A549 (cell line): Measurements from ENCODE around the gene POLR1E. TPM values are rescaled to one million over a fixed set of nuclear protein-coding genes. Genes with fewer than 3 reads are reported as not detected.
A peak's percentile ranks its signal among the peaks of the same experiment; 100 is the strongest.

Source experiments
- ATAC-seq, 2 experiments: fragments of 200-7000 bp in 1 of 2; fragments of >200 bp in 1 of 2; cut with Nextera tagmentation in 1 of 2; cut with Tn5 transposase in 1 of 2; 3 replicates each; pipeline versions ENCODE4 v1.8.0 to v1.9.1; 2018 to 2020; ENCODE audit warnings: mild to moderate bottlenecking in 1 of 2, moderate library complexity in 1 of 2
- CTCF ChIA-PET: fragments of 300-600 bp; sonication (Branson Sonifier 250); formaldehyde crosslinking; extraction: SDS; loops from one replicate; lab custom pipeline; 2021; ENCODE audit warnings: antibody characterized with exemption, inconsistent platforms; lab: Yijun Ruan, JAX
- POLR2A ChIA-PET: fragments of 350-600 bp; formaldehyde crosslinking; extraction: SDS; loops from one replicate; lab custom pipeline; 2021; ENCODE audit warnings: antibody characterized with exemption, inconsistent platforms; lab: Yijun Ruan, JAX
- DNase-seq, 2 experiments: peaks; one replicate each; pipeline versions ENCODE4 v3.0.0 to v3.0.0-alpha.2; 2011 to 2016; ENCODE audit warnings: low read depth in 1 of 2, low spot score in 1 of 2
- FAIRE-seq: peaks from 2 replicates; lab custom pipeline; 2011; peaks lifted over from hg19 to GRCh38; lab: Jason Lieb, UNC
- H3K27ac ChIP-seq, 2 experiments: fragments of >200 bp; sonication (Bioruptor Twin); formaldehyde crosslinking; 3 replicates each; pipeline ENCODE4 v1.5.1; 2016 to 2017
- H3K4me1 ChIP-seq: fragments of >200 bp; sonication (Bioruptor Twin); formaldehyde crosslinking; 3 replicates; pipeline ENCODE4 v1.6.1; 2016
- H3K4me2 ChIP-seq: fragments of >200 bp; sonication (Bioruptor Twin); formaldehyde crosslinking; 3 replicates; pipeline ENCODE4 v1.6.1; 2016
- H3K4me3 ChIP-seq: fragments of >200 bp; sonication (Bioruptor Twin); formaldehyde crosslinking; 3 replicates; pipeline ENCODE4 v1.5.1; 2016
- H3K9me3 ChIP-seq: fragments of >200 bp; sonication (Bioruptor Twin); formaldehyde crosslinking; 3 replicates; pipeline ENCODE4 v1.6.1; 2016
- ATOH8 ChIP-seq: fragments of 250-450 bp; sonication (Bioruptor Pico); IDR thresholded peaks from 2 replicates; pipeline ENCODE4 v1.5.0; 2020; ENCODE audit warnings: low read depth, mild to moderate bottlenecking, moderate library complexity
- CBX2 ChIP-seq: fragments of 200-600 bp; sonication (generic); IDR thresholded peaks from 2 replicates; pipeline ENCODE4 v1.6.1; 2016; ENCODE audit warnings: low read depth, mild to moderate bottlenecking, borderline replicate concordance
- CBX8 ChIP-seq: fragments of 200-600 bp; sonication (generic); IDR thresholded peaks from 2 replicates; pipeline ENCODE4 v1.6.1; 2016
- CHD2 ChIP-seq: fragments of 150-350 bp; IDR thresholded peaks from 2 replicates; pipeline ENCODE4 v1.6.1; 2014; ENCODE audit warnings: low read length; ENCODE audit not compliant: partially characterized antibody
- CTCF ChIP-seq: fragments of >200 bp; sonication (Bioruptor Twin); formaldehyde crosslinking; IDR thresholded peaks from 3 replicates; pipeline ENCODE4 v1.5.1; 2016
- EHMT2 ChIP-seq: fragments of 200-600 bp; sonication (generic); IDR thresholded peaks from 2 replicates; pipeline ENCODE4 v1.6.1; 2016; ENCODE audit warnings: antibody characterized with exemption, low read depth, mild to moderate bottlenecking, moderate library complexity
- ESRRA ChIP-seq: fragments of 150-350 bp; IDR thresholded peaks from 2 replicates; pipeline ENCODE4 v1.6.1; 2014; ENCODE audit warnings: mild to moderate bottlenecking, low read length, borderline replicate concordance
- FOXS1 ChIP-seq: fragments of 250-450 bp; sonication (Bioruptor Pico); IDR thresholded peaks from 2 replicates; pipeline ENCODE4 v1.5.0; 2020; ENCODE audit warnings: mild to moderate bottlenecking, moderate library complexity
- GATA3 ChIP-seq: IDR thresholded peaks from 2 replicates; pipeline ENCODE4 v1.6.1; 2012; ENCODE audit warnings: borderline replicate concordance
- HES2 ChIP-seq: fragments of >200 bp; sonication (Bioruptor Twin); formaldehyde crosslinking; IDR thresholded peaks from 2 replicates; pipeline ENCODE4 v1.6.1; 2016
- HOXA7 ChIP-seq: fragments of 250-450 bp; sonication (Bioruptor Pico); IDR thresholded peaks from 2 replicates; pipeline ENCODE4 v1.5.0; 2020; ENCODE audit warnings: mild to moderate bottlenecking, moderate library complexity
- HOXB13 ChIP-seq: fragments of 250-450 bp; sonication (Bioruptor Pico); IDR thresholded peaks from 2 replicates; pipeline ENCODE4 v1.5.0; 2020; ENCODE audit warnings: low read depth, mild to moderate bottlenecking, moderate library complexity
- MAX ChIP-seq: IDR thresholded peaks from 2 replicates; pipeline ENCODE4 v1.6.1; 2012
- NPAS2 ChIP-seq: fragments of 250-450 bp; sonication (Bioruptor Pico); IDR thresholded peaks from 2 replicates; pipeline ENCODE4 v1.8.0; 2022; ENCODE audit warnings: mild to moderate bottlenecking, moderate library complexity, borderline replicate concordance
- NR3C1 ChIP-seq: fragments of >200 bp; sonication (Bioruptor Twin); formaldehyde crosslinking; IDR thresholded peaks from 3 replicates; pipeline ENCODE4 v1.6.1; 2017
- PHF8 ChIP-seq: fragments of 200-600 bp; sonication (generic); IDR thresholded peaks from 2 replicates; pipeline ENCODE4 v1.6.1; 2016; ENCODE audit warnings: low read depth, mild to moderate bottlenecking, antibody characterized with exemption, moderate library complexity, borderline replicate concordance
- POLR2A ChIP-seq: IDR thresholded peaks from 2 replicates; pipeline ENCODE4 v1.6.1; 2012; ENCODE audit warnings: mild to moderate bottlenecking, low read length
- POLR2AphosphoS2 ChIP-seq: conservative IDR thresholded peaks from 2 replicates; pipeline ENCODE4 v1.6.1; 2012; ENCODE audit warnings: low read length, improper control_type of control experiment, inconsistent platforms
- RAD21 ChIP-seq, 2 experiments: fragments of >200 bp in 1 of 2; sonication (Bioruptor Twin) in 1 of 2; formaldehyde crosslinking in 1 of 2; IDR thresholded peaks in 1 of 2; conservative IDR thresholded peaks in 1 of 2; 2 replicates in 1 of 2; 3 replicates in 1 of 2; pipeline ENCODE4 v1.6.1; 2012 to 2018; ENCODE audit warnings: inconsistent platforms in 1 of 2
- REST ChIP-seq: fragments of 200-600 bp; sonication (generic); IDR thresholded peaks from 2 replicates; pipeline ENCODE4 v1.6.1; 2016; ENCODE audit warnings: antibody characterized with exemption, mild to moderate bottlenecking, moderate library complexity
- RNF2 ChIP-seq: fragments of 200-600 bp; sonication (generic); IDR thresholded peaks from 2 replicates; pipeline ENCODE4 v1.6.1; 2016; ENCODE audit warnings: low read depth, mild to moderate bottlenecking, antibody characterized with exemption, moderate library complexity, borderline replicate concordance
- TFCP2L1 ChIP-seq: fragments of 250-450 bp; sonication (Bioruptor Pico); IDR thresholded peaks from 2 replicates; pipeline ENCODE4 v1.5.0; 2021; ENCODE audit warnings: mild to moderate bottlenecking
- TP53 ChIP-seq: fragments of 250-450 bp; sonication (Bioruptor Pico); IDR thresholded peaks from 2 replicates; pipeline ENCODE4 v1.5.0; 2021; ENCODE audit warnings: mild to moderate bottlenecking, moderate library complexity
- ZSCAN20 ChIP-seq: fragments of 250-450 bp; sonication (Bioruptor Pico); IDR thresholded peaks from 2 replicates; pipeline ENCODE4 v1.8.0; 2022; ENCODE audit warnings: mild to moderate bottlenecking, moderate library complexity
- WGBS: methylation state at CpG from one replicate; pipeline ENCODE4 v1.1.6; 2017; ENCODE audit errors: missing lambda C conversion rate; 5-methylcytosine and 5-hydroxymethylcytosine counted together
- polyA plus RNA-seq, 4 experiments: library from polyadenylated mRNA; depleted of rRNA in 3 of 4; stranded (reverse); fragments of >200 nt; fragmentation: RNase III in 1 of 4; extraction: RNeasy Plus Mini Kit Qiagen cat#74134 plus additional on column Dnase treatment in 1 of 4; gene quantifications; 2 replicates in 3 of 4; 3 replicates in 1 of 4; pipeline ENCODE4 v1.2.3, GENCODE V29; 2011 to 2017
- TF ChIP-seq, protein P1 (sequence below): IDR thresholded peaks from 2 replicates; pipeline ENCODE4 v1.6.1; 2012

The POLR1E gene
- polyA plus RNA-seq, 2 of the 4 experiments (the other 2 are of a cell fraction): 41.9 to 47.2 TPM

GRCh38 chr9:37465249-37466036, 20.3 kb upstream of the POLR1E start, which contains the start of gene ZBTB5 (continued):
- TF ChIP-seq REST (no peak), PHF8 (no peak), TFCP2L1 (no peak), ZSCAN20 (CRISPR knock-in tag) (no peak), HOXB13 (no peak), CTCF (no peak), CHD2 (no peak), HES2 (no peak), CBX8 (no peak), GATA3 (no peak)

- DNase-seq: peak; percentile 79 to 93
- H3K4me2 ChIP-seq: peak overlapping the region; percentile 98
- ATAC-seq: peak; percentile 57 to 60
- no peak for FAIRE-seq
- WGBS: under 1% methylated on average over 38 of the region's 47 CpGs
- no peaks in the 10 kb centered on the region for H3K9me3 ChIP-seq
- CTCF ChIA-PET: interaction anchor here (0.9 to 1.4 kb wide), 3 partner anchors 22 to 51 kb away, joined by 3 to 7 read pairs (median 3); no protein-coding TSS in a partner anchor
- peak overlapping the region; percentile 97 to 99 for H3K27ac ChIP-seq
- POLR2A ChIA-PET: interaction anchor here (0.6 to 2.4 kb wide), 20 partner anchors 9 to 470 kb away, joined by 3 to 28 read pairs (median 4); partner anchors contain the start of genes DCAF10, EXOSC3, FBXO10 and GRHPR
- H3K4me1 ChIP-seq: peaks cover 36% of the 10 kb centered on the region
- peak overlapping the region; percentile 55 for H3K4me3 ChIP-seq
- no peak for TF ChIP-seq CBX8
- TF ChIP-seq RNF2: no peak
- TF ChIP-seq HOXA7 (CRISPR knock-in tag): peak; percentile 82; the same call in 1 of the 2 replicates
- TF ChIP-seq POLR2A: peak; percentile 76; the same call in 1 of the 2 replicates
- TF ChIP-seq FOXS1 (CRISPR knock-in tag): no peak
- TF ChIP-seq CTCF: no peak
- no peak for TF ChIP-seq RAD21 (conservative IDR thresholded peaks at IDR 0.05 in 1 of 2, IDR thresholded peaks at IDR 0.05 in 1 of 2)
- no peak for TF ChIP-seq EHMT2
- TF ChIP-seq CBX2: no peak
- no peak for TF ChIP-seq ESRRA
- no peak for TF ChIP-seq NR3C1
- 0 out of 2 replicates have a peak, but pooled peaks have one; percentile 16 for TF ChIP-seq TP53 (CRISPR knock-in tag)
- TF ChIP-seq, protein P1, sequence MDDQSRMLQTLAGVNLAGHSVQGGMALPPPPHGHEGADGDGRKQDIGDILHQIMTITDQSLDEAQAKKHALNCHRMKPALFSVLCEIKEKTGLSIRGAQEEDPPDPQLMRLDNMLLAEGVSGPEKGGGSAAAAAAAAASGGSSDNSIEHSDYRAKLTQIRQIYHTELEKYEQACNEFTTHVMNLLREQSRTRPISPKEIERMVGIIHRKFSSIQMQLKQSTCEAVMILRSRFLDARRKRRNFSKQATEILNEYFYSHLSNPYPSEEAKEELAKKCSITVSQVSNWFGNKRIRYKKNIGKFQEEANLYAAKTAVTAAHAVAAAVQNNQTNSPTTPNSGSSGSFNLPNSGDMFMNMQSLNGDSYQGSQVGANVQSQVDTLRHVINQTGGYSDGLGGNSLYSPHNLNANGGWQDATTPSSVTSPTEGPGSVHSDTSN: peak; percentile 69; the same call in 1 of the 2 replicates
- peak; percentile 20; the same call in 1 of the 2 replicates for TF ChIP-seq ATOH8 (CRISPR knock-in tag)
- peak; percentile 70; the same call in 1 of the 2 replicates for TF ChIP-seq MAX
- no peak for TF ChIP-seq POLR2AphosphoS2
- TF ChIP-seq TFCP2L1: peak; percentile 73; the same call in 1 of the 2 replicates
- no peak for TF ChIP-seq NPAS2 (CRISPR knock-in tag)
- TF ChIP-seq PHF8: peak; percentile 49
Observed at GRCh38 chr9:37466037-37466709, 19.6 kb upstream of the POLR1E start.
